Vagina (tissue), 2 donors: ENCODE measurements around the gene PITRM1. TPM values are rescaled to one million over a fixed set of nuclear protein-coding genes. Genes with fewer than 3 reads are reported as not detected.

Experiments
- DNase-seq, 2 donors: peaks; one replicate each; pipeline ENCODE4 v3.0.0-alpha.2; 2017; ENCODE audit errors: extremely low spot score in 2 of 2
- H3K27ac ChIP-seq: fragments of 200-600 bp; sonication (generic); one replicate; pipeline ENCODE4 v1.5.1; 2019
- H3K27me3 ChIP-seq: fragments of 200-600 bp; sonication (generic); one replicate; pipeline ENCODE4 v1.5.1; 2019
- H3K36me3 ChIP-seq, 2 donors: fragments of 200-600 bp; sonication (generic); one replicate each; pipeline ENCODE4 v1.5.1; 2017 to 2019
- H3K4me1 ChIP-seq: fragments of 200-600 bp; sonication (generic); one replicate; pipeline ENCODE4 v1.5.1; 2019
- H3K4me3 ChIP-seq, 2 donors: fragments of 200-600 bp; sonication (generic); 1 replicate in 1 of 2; 2 replicates in 1 of 2; pipeline ENCODE4 v1.5.1; 2016 to 2019
- H3K9me3 ChIP-seq: fragments of 200-600 bp; sonication (generic); one replicate; pipeline ENCODE4 v1.5.1; 2019
- POLR2A ChIP-seq, 2 donors: fragments of 450-650 bp; IDR thresholded peaks; one replicate each; pipeline ENCODE4 v1.6.1; 2017; ENCODE audit warnings: antibody characterized with exemption in 2 of 2, mild to moderate bottlenecking in 2 of 2, moderate library complexity in 2 of 2
- POLR2AphosphoS5 ChIP-seq, 2 donors: sonication (generic); formaldehyde crosslinking; IDR thresholded peaks; one replicate each; pipeline ENCODE4 v1.9.0; 2017; ENCODE audit warnings: antibody characterized with exemption in 2 of 2, mild to moderate bottlenecking in 2 of 2, low read depth in 1 of 2; ENCODE audit not compliant: insufficient read depth in 1 of 2
- intact Hi-C: fragments of 100-400 bp; cut with DNase I; formaldehyde crosslinking; loops from one replicate; pipeline ENCODE4 v1.15.1; 2023
- total RNA-seq: library from RNA; depleted of rRNA; stranded (reverse); fragments of >200 nt; gene quantifications from one replicate; pipeline ENCODE4 v1.2.3, GENCODE V29; 2016
- TF ChIP-seq, protein P1 (sequence below), 3 experiments: fragments of 450-650 bp in 2 of 3; fragments of 200-600 bp in 1 of 3; sonication (generic) in 1 of 3; IDR thresholded peaks; one replicate each; pipeline ENCODE4 v1.5.1; 2017 to 2019; ENCODE audit warnings: antibody characterized with exemption in 3 of 3, mild to moderate bottlenecking in 2 of 3, moderate library complexity in 2 of 3

PITRM1 gene
- total RNA-seq, 1 donor from 2014 or later: 58.9 TPM

DNA sequence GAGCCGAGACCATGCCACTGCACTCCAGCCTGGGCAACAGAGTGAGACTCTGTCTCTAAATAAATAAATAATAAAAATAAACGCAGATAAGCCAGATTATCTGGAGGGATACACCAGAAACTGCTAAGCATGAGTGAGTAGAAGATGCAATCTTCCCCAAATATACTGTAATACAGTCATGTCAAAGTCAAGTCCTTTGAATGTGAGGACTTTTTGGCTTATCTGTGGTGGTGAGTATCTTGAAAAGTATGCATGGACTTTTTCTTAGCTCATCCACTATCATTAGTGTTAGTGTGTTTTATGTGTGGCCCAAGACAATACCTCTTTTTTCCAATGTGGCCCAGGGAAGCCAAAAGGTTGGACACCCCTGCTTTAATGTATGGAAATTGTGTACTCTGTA is 44.7 kb upstream of the PITRM1 start:
- Histone ChIP-seq H3K36me3 (no peaks in the 10 kb centered on the region), H3K9me3 (no peaks in the 10 kb centered on the region), H3K27ac (no peak overlapping the region), H3K4me1 (no peaks in the 10 kb centered on the region), H3K4me3 (no peak overlapping the region), H3K27me3 (no peaks in the 10 kb centered on the region)
- no peak for DNase-seq
- TF ChIP-seq, protein P1, sequence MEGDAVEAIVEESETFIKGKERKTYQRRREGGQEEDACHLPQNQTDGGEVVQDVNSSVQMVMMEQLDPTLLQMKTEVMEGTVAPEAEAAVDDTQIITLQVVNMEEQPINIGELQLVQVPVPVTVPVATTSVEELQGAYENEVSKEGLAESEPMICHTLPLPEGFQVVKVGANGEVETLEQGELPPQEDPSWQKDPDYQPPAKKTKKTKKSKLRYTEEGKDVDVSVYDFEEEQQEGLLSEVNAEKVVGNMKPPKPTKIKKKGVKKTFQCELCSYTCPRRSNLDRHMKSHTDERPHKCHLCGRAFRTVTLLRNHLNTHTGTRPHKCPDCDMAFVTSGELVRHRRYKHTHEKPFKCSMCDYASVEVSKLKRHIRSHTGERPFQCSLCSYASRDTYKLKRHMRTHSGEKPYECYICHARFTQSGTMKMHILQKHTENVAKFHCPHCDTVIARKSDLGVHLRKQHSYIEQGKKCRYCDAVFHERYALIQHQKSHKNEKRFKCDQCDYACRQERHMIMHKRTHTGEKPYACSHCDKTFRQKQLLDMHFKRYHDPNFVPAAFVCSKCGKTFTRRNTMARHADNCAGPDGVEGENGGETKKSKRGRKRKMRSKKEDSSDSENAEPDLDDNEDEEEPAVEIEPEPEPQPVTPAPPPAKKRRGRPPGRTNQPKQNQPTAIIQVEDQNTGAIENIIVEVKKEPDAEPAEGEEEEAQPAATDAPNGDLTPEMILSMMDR (IDR thresholded peaks at IDR 0.05): no peak
- TF ChIP-seq POLR2A (IDR thresholded peaks at IDR 0.05) (no peak), POLR2AphosphoS5 (IDR thresholded peaks at IDR 0.05; ENCODE audit: insufficient read depth in 1 of 2, low read depth in 1 of 2) (no peak)
- intact Hi-C loops: no loop called here

DNA sequence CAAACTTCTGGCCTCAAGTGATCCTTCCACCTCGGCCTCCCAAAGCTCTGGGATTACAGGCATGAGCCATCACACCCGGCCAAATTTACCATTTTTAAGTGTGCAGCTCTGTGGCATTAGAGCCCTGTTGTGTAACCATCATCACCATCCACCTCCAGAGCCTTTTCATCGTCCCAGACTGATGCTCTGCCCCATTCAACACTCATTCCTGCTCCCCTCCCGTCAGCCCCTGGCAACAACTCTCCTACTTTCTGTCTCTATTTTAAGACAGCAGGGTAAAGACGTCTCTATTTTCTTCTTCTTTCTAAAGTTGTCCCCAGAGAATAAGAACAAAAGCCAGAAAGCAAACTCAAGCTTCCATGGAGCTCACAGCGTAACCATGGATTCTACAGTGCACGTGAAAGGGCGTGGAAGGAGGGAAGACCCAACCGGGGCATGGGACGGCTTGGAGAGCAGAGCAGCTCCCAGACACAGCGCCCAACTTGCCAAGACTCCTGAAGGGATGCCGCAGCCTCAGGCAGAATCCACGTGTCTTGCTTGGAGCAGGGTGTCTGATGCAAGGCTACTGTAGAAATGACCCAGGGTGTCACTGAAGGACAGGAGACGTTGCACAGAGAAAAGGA is 42.7 kb upstream of the PITRM1 start:
- intact Hi-C loops: no loop called here
- Histone ChIP-seq H3K4me1 (no peaks in the 10 kb centered on the region), H3K4me3 (no peak overlapping the region), H3K27me3 (no peaks in the 10 kb centered on the region), H3K9me3 (no peaks in the 10 kb centered on the region), H3K36me3 (no peaks in the 10 kb centered on the region), H3K27ac (no peak overlapping the region)
- DNase-seq: no peak
- TF ChIP-seq POLR2A (IDR thresholded peaks at IDR 0.05) (no peak), POLR2AphosphoS5 (IDR thresholded peaks at IDR 0.05; ENCODE audit: insufficient read depth in 1 of 2, low read depth in 1 of 2) (no peak)
- TF ChIP-seq, protein P1 (IDR thresholded peaks at IDR 0.05): no peak

DNA sequence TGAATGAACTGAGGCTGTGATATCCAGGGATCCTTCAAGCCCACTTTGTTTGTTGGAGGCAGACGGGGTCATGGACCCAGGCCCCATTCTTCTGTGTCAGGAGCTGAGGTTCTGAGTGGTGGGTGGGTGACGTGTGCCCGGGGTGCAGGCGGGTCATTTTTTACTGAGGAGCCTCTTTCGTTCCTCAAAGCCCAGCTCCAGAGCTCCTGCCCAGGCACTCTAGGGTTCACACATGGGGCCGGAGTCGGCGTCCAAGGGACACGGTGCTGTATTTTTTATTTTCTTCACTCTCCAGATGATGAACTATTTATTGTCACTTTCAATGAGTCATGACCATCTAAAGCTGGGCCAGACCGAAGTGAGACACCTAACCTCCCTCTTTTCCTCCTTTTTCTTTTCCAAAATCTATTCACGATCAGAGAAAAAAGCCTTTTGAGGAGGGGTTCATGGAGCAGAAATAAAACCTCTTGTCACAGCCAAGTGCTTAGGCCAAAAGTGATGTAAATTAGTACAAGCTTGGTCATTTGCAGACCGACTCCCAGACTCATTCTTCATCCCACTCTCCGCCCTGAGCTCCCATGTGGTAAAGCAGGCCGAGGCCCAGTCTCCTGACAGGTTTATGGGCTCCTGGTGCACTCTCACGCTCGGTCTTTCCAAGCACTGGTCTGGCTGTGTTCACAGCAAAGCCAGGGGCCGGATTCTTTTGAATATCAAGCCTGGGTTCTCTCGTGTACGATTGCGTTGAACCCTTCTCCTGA is 41.4 kb upstream of the PITRM1 start:
- TF ChIP-seq POLR2AphosphoS5 (IDR thresholded peaks at IDR 0.05; ENCODE audit: insufficient read depth in 1 of 2, low read depth in 1 of 2) (peak; percentile 35 to 39), POLR2A (IDR thresholded peaks at IDR 0.05) (no peak)
- DNase-seq: no peak
- H3K4me3 ChIP-seq: no peak overlapping the region
- no peaks in the 10 kb centered on the region for H3K4me1 ChIP-seq
- H3K27ac ChIP-seq: peak overlapping the region; percentile 49
- H3K27me3 ChIP-seq: no peaks in the 10 kb centered on the region
- intact Hi-C loops: no loop called here
- no peaks in the 10 kb centered on the region for H3K36me3 ChIP-seq
- no peaks in the 10 kb centered on the region for H3K9me3 ChIP-seq

DNA sequence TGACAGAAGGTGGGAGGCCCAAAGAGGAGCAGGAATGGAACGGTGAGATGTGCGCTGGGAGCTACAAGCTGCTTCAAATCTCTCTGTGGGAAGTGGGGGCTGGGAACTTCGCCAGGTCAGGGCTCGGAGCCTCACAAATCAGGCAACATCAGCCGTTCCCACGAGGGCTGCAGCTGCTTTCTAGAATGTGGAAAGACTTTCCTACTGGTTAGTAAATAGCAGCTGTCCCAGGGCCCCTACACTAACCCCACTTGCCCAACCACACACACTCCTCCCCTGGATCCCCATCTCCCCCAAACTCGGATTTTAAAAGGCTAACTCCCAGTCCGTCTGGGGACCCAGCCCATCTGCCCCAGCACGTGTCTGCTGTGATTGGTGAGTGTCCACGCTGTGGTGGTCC is 40.6 kb upstream of the PITRM1 start:
- intact Hi-C loops: no loop called here
- H3K36me3 ChIP-seq: no peaks in the 10 kb centered on the region
- TF ChIP-seq POLR2AphosphoS5 (IDR thresholded peaks at IDR 0.05; ENCODE audit: insufficient read depth in 1 of 2, low read depth in 1 of 2): peak in 1 of 2 donors; percentile 20
- TF ChIP-seq, protein P1 (IDR thresholded peaks at IDR 0.05): no peak
- TF ChIP-seq POLR2A (IDR thresholded peaks at IDR 0.05): no peak
- H3K4me3 ChIP-seq: no peak overlapping the region
- no peak for DNase-seq
- no peaks in the 10 kb centered on the region for H3K9me3 ChIP-seq
- H3K27ac ChIP-seq: peak overlapping the region; percentile 49
- no peaks in the 10 kb centered on the region for H3K27me3 ChIP-seq
- H3K4me1 ChIP-seq: no peaks in the 10 kb centered on the region

DNA sequence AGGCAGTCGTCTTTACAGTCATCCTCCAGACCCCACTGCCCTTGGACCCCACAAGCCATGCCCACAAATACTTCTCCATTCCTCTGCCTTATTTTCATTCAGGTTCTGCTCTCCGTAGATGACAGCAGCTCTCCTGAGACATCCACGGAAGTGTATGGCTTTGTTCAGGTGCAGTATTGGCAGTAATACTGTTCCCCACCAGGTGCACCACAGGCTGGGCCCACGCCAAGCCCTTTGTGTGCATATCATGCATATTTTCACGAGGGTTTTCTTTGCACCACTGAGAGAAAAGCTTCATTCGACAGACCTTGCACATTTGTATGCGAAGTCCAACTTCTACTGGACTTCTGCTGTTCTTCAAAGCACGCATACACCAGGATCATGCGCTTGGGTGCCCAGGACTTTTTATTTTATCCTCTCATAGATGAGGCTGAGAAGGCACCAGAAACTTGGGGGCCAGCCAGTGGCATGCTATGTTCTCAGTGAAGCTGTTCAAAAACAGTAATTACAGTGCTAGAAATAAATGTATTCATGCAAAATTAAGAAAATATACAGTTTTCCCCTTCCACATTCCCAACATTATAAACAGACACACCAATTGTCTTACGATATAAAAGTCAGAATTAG is 37.8 kb upstream of the PITRM1 start:
- Histone ChIP-seq H3K27ac (no peak overlapping the region), H3K9me3 (no peaks in the 10 kb centered on the region), H3K36me3 (no peaks in the 10 kb centered on the region), H3K4me3 (no peak overlapping the region), H3K27me3 (no peaks in the 10 kb centered on the region), H3K4me1 (no peaks in the 10 kb centered on the region)
- no peak for DNase-seq
- TF ChIP-seq POLR2AphosphoS5 (IDR thresholded peaks at IDR 0.05; ENCODE audit: insufficient read depth in 1 of 2, low read depth in 1 of 2) (no peak), POLR2A (IDR thresholded peaks at IDR 0.05) (no peak)
- TF ChIP-seq, protein P1 (IDR thresholded peaks at IDR 0.05): no peak
- intact Hi-C loops: no loop called here
